HepG2 (cell line): Measurements from ENCODE around the gene SMAD2. TPM values are rescaled to one million over a fixed set of nuclear protein-coding genes. Genes with fewer than 3 reads are reported as not detected.
A peak's percentile ranks its signal among the peaks of the same experiment; 100 is the strongest.

Source experiments
- CBFB ChIP-seq: sonication (generic); formaldehyde crosslinking; IDR thresholded peaks from 2 replicates; pipeline ENCODE4 v1.4.0; 2020; ENCODE audit warnings: missing genetic modification reagents
- ESRRA ChIP-seq: sonication (generic); formaldehyde crosslinking; IDR thresholded peaks from 2 replicates; pipeline ENCODE4 v1.5.1; 2020; ENCODE audit warnings: mild to moderate bottlenecking, low read depth, missing genetic modification reagents
- POGZ ChIP-seq: sonication (generic); formaldehyde crosslinking; IDR thresholded peaks from 2 replicates; pipeline ENCODE4 v1.4.0; 2020; ENCODE audit warnings: mild to moderate bottlenecking, missing genetic modification reagents
- RBM22 ChIP-seq: fragments of 200-400 bp; formaldehyde crosslinking; optimal IDR thresholded peaks from 2 replicates; pipeline ENCODE3; 2017; ENCODE audit warnings: mild to moderate bottlenecking, low read length, moderate library complexity
- STAT5B ChIP-seq: sonication (generic); formaldehyde crosslinking; IDR thresholded peaks from 2 replicates; pipeline ENCODE4 v1.4.0; 2020; ENCODE audit warnings: missing genetic modification reagents
- TEAD3 ChIP-seq: optimal IDR thresholded peaks from 2 replicates; pipeline ENCODE3; 2016; ENCODE audit warnings: borderline replicate concordance
- ZNF446 ChIP-seq: sonication (generic); formaldehyde crosslinking; IDR thresholded peaks from 2 replicates; pipeline ENCODE4 v1.5.0; 2020; ENCODE audit warnings: mild to moderate bottlenecking, missing genetic modification reagents
- ZNF703 ChIP-seq: sonication (generic); formaldehyde crosslinking; IDR thresholded peaks from 2 replicates; pipeline ENCODE4 v1.5.1; 2020; ENCODE audit warnings: missing genetic modification reagents, mild to moderate bottlenecking, moderate library complexity, borderline replicate concordance
- ZNF878 ChIP-seq: sonication (generic); formaldehyde crosslinking; IDR thresholded peaks from 2 replicates; pipeline ENCODE4 v1.8.1; 2023; ENCODE audit warnings: mild to moderate bottlenecking, missing genetic modification reagents, moderate library complexity
- polyA plus RNA-seq, 8 experiments: library from polyadenylated mRNA; depleted of rRNA in 3 of 8; stranded (reverse) in 7 of 8; unstranded in 1 of 8; fragments of >200 nt; fragmentation: Illumina TruSeq in 4 of 8; extraction: Trizol in 4 of 8; gene quantifications; 2 replicates each; pipeline versions ENCODE4 v1.2.1 to v1.2.3, GENCODE V29; 2011 to 2016; ENCODE audit warnings: low read depth in 4 of 8, missing spikeins in 1 of 8, mixed read lengths in 1 of 8; ENCODE audit not compliant: insufficient read depth in 1 of 8
- total RNA-seq, 5 experiments: library from RNA; depleted of rRNA; stranded (reverse); fragments of >200 nt; fragmentation: Illumina TruSeq; extraction: Trizol; gene quantifications; 2 replicates each; pipeline ENCODE4 v1.2.3, GENCODE V29; 2016; ENCODE audit warnings: low read depth in 1 of 5
- TF ChIP-seq, protein P1 (sequence below), 2 experiments: fragments of 450-650 bp in 1 of 2; sonication (generic) in 1 of 2; formaldehyde crosslinking in 1 of 2; IDR thresholded peaks; 2 replicates each; pipeline versions ENCODE4 v1.6.1 to v1.8.0; 2016 to 2022; ENCODE audit warnings: antibody characterized with exemption in 1 of 2, mild to moderate bottlenecking in 1 of 2, missing genetic modification reagents in 1 of 2
- TF ChIP-seq, protein P2 (sequence below): sonication (generic); formaldehyde crosslinking; IDR thresholded peaks from 2 replicates; pipeline ENCODE4 v1.4.0; 2020; ENCODE audit warnings: mild to moderate bottlenecking, missing genetic modification reagents

Gene SMAD2
- total and polyA plus RNA-seq, 2 of the 13 experiments (the other 11 are each of a cell fraction or from before 2014, with no cell fraction given) = 40.2 to 96.2 TPM

DNA sequence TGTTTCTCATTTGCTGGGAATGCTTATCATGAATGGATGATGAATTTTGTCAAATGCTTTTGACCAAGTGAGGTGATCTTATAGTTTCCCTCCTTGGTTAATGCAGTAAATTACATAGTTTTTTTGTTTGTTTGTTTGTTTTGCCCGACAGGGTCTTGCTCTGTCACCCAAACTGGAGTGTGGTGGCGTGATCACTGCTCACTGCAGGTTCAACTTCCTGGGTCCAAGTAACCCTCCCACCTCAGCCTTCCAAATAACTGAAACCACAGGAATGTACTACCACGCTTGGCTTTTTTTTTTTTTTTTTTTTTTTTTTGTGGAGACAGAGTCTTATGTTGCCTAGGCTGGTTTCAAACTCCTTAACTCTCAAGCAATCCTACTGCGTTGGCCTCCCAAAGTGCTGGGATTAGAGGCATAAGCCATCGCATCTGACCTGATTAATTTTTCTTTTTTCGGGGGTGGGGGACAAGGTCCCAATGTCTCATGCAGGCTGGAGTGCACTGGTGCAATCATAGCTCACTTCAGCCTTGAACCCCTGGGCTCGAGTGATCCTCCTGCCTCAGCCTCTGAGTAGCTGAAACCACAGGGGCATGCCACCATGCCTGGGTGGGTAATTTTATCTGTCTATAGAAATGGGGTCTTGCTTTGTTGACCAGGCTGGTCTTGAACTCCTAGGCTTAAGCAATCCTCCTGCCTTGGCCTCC lies 48.6 kb downstream of the SMAD2 start (continued):
- TF ChIP-seq, protein P1, sequence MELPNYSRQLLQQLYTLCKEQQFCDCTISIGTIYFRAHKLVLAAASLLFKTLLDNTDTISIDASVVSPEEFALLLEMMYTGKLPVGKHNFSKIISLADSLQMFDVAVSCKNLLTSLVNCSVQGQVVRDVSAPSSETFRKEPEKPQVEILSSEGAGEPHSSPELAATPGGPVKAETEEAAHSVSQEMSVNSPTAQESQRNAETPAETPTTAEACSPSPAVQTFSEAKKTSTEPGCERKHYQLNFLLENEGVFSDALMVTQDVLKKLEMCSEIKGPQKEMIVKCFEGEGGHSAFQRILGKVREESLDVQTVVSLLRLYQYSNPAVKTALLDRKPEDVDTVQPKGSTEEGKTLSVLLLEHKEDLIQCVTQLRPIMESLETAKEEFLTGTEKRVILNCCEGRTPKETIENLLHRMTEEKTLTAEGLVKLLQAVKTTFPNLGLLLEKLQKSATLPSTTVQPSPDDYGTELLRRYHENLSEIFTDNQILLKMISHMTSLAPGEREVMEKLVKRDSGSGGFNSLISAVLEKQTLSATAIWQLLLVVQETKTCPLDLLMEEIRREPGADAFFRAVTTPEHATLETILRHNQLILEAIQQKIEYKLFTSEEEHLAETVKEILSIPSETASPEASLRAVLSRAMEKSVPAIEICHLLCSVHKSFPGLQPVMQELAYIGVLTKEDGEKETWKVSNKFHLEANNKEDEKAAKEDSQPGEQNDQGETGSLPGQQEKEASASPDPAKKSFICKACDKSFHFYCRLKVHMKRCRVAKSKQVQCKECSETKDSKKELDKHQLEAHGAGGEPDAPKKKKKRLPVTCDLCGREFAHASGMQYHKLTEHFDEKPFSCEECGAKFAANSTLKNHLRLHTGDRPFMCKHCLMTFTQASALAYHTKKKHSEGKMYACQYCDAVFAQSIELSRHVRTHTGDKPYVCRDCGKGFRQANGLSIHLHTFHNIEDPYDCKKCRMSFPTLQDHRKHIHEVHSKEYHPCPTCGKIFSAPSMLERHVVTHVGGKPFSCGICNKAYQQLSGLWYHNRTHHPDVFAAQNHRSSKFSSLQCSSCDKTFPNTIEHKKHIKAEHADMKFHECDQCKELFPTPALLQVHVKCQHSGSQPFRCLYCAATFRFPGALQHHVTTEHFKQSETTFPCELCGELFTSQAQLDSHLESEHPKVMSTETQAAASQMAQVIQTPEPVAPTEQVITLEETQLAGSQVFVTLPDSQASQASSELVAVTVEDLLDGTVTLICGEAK (IDR thresholded peaks at IDR 0.05) = no peak
- TF ChIP-seq, protein P1 (CRISPR knock-in tag; IDR thresholded peaks at IDR 0.05) = no peak
- TF ChIP-seq ZNF878 (no peak), STAT5B (no peak), RBM22 (no peak), ZNF703 (CRISPR knock-in tag) (no peak), TEAD3 (CRISPR knock-in tag) (peak; percentile 55), ZNF446 (CRISPR knock-in tag) (no peak), ESRRA (CRISPR knock-in tag) (no peak), CBFB (CRISPR knock-in tag) (peak; percentile 38; the same call in 1 of the 2 replicates), POGZ (CRISPR knock-in tag) (no peak)
- TF ChIP-seq, protein P2, sequence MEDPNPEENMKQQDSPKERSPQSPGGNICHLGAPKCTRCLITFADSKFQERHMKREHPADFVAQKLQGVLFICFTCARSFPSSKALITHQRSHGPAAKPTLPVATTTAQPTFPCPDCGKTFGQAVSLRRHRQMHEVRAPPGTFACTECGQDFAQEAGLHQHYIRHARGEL (CRISPR knock-in tag) = no peak
